OCI-LY7 (cell line): ENCODE results near the gene GSC2. TPM values are rescaled to one million over a fixed set of nuclear protein-coding genes. Genes with fewer than 3 reads are reported as not detected.

Experiments used
- BruUV-seq: library from RNA; stranded (reverse); fragments of 400-500 nt; replicated peaks from 2 replicates; lab custom pipeline; 2021; lab: Mats Ljungman, UMichigan
- CTCF ChIA-PET: fragments of 300-600 bp; sonication (Branson Sonifier 250); formaldehyde crosslinking; loops from one replicate; lab custom pipeline; 2022; ENCODE audit warnings: antibody characterized with exemption; ENCODE audit not compliant: unreplicated experiment; lab: Charles Lee
- POLR2A ChIA-PET: fragments of 300-600 bp; sonication (Branson Sonifier 250); formaldehyde crosslinking; loops from one replicate; lab custom pipeline; 2022; ENCODE audit warnings: antibody characterized with exemption; lab: Charles Lee
- DNase-seq: peaks from one replicate; pipeline ENCODE4 v3.0.0-alpha.2; 2015; ENCODE audit warnings: low spot score
- H2AFZ ChIP-seq: fragments of 200-600 bp; sonication (generic), shearing (Covaris generic); 2 replicates; pipeline ENCODE4 v1.6.1; 2014; ENCODE audit warnings: mild to moderate bottlenecking, antibody characterized with exemption, low read length, moderate library complexity
- H3K27ac ChIP-seq: fragments of 200-600 bp; sonication (generic); 2 replicates; pipeline ENCODE4 v1.5.1; 2014; ENCODE audit warnings: mixed run types, low read depth, mild to moderate bottlenecking, moderate library complexity, low read length, inconsistent platforms; ENCODE audit not compliant: poor library complexity, severe bottlenecking
- H3K36me3 ChIP-seq: fragments of 200-600 bp; sonication (generic); 2 replicates; pipeline ENCODE4 v1.6.1; 2014; ENCODE audit warnings: mild to moderate bottlenecking, antibody characterized with exemption, low read length, moderate library complexity, mixed read lengths; ENCODE audit not compliant: insufficient read depth
- H3K4me1 ChIP-seq: fragments of 200-600 bp; sonication (generic); 2 replicates; pipeline ENCODE4 v1.5.1; 2014; ENCODE audit warnings: mild to moderate bottlenecking, low read length; ENCODE audit not compliant: insufficient read depth, poor library complexity, severe bottlenecking
- H3K4me2 ChIP-seq: fragments of 200-600 bp; sonication (generic); 2 replicates; pipeline ENCODE4 v1.6.1; 2014; ENCODE audit warnings: mild to moderate bottlenecking, low read length
- H3K4me3 ChIP-seq: fragments of 200-600 bp; sonication (generic); 2 replicates; pipeline ENCODE4 v1.5.1; 2014; ENCODE audit warnings: mild to moderate bottlenecking, low read depth, low read length; ENCODE audit not compliant: poor library complexity, severe bottlenecking
- H3K79me2 ChIP-seq: fragments of 200-600 bp; sonication (generic); 2 replicates; pipeline ENCODE4 v1.6.1; 2016; ENCODE audit warnings: low read depth, mild to moderate bottlenecking, low read length, moderate library complexity, mixed read lengths; ENCODE audit not compliant: insufficient read depth
- H3K9me2 ChIP-seq: fragments of 200-600 bp; sonication (generic); 2 replicates; pipeline ENCODE4 v1.6.1; 2016; ENCODE audit warnings: mild to moderate bottlenecking, low read length, mixed read lengths; ENCODE audit not compliant: insufficient read depth
- H3K9me3 ChIP-seq: fragments of 200-600 bp; sonication (generic); 2 replicates; pipeline ENCODE4 v1.6.1; 2014; ENCODE audit warnings: mild to moderate bottlenecking, mixed run types, low read length, mixed read lengths
- H4K20me1 ChIP-seq: fragments of 200-600 bp; sonication (generic); 2 replicates; pipeline ENCODE4 v1.6.1; 2014; ENCODE audit warnings: mild to moderate bottlenecking, antibody characterized with exemption, low read length, moderate library complexity, mixed read lengths; ENCODE audit not compliant: insufficient read depth
- CTCF ChIP-seq: fragments of 200-600 bp; sonication (generic); conservative IDR thresholded peaks from 2 replicates; pipeline ENCODE4 v1.5.1; 2014; ENCODE audit warnings: mild to moderate bottlenecking, antibody characterized with exemption, low read length, moderate library complexity, mixed read lengths
- EZH2phosphoT487 ChIP-seq: fragments of 200-600 bp; sonication (generic); IDR thresholded peaks from 2 replicates; pipeline ENCODE4 v1.6.1; 2018; ENCODE audit warnings: low read depth, borderline replicate concordance, mild to moderate bottlenecking, mixed run types, antibody characterized with exemption, low read length, moderate library complexity, mixed read lengths
- intact Hi-C: fragments of 100-400 bp; cut with micrococcal nuclease; formaldehyde crosslinking; loops from one replicate; pipeline ENCODE4 v1.10.0; 2022; ENCODE audit not compliant: unreplicated experiment
- total RNA-seq, 2 experiments: library from RNA; depleted of rRNA in 1 of 2; stranded (reverse); fragments of >200 nt in 1 of 2; shearing (Covaris generic) in 1 of 2; gene quantifications; 2 replicates each; pipeline ENCODE4 v1.2.3, GENCODE V29; 2014 to 2022

Gene GSC2
- total RNA-seq, 2 experiments from 2014 or later, result not detected

DNA sequence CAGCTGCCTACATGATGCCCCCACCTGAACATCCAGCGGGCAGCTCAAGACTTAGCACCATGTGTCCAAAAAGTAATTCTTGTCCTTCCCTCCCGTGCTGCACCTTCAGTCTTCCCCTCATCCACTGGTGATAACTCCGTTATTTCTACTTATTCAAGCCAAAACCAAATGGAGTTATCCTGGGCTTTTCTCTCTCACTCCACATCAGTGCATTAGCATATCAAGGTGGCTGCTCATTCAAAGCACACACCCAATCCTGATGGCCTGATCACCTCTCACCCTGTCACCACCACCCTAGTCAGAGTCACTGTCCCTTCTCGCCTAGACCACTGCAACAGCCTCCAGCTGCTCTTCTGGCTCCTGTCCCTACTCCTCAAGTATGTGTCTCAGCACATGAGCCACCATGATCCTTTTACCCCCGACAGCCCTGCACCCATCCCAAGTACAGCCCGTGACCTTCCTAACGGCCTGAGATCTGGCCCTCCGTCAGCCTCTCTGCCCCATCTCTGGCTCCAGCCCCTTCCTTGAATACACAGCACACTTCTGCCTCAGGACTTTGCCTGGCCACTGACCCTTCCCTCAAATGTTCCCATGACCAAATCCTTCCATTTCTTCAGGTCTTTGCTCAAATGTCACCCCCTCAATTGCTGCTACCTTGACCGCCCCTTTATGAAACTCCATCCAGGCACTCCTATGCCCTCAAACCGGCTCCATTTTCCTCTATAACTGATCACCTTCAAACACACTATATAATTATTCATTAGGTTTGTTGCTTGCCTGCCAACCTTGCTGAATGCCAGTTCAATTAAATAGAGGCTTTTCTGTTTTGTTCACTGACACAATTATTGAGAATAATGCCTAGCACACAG is 48.1 kb upstream of the GSC2 start:
- H3K36me3 ChIP-seq, result no peaks in the 10 kb centered on the region
- ChIA-PET POLR2A (no interaction called here), CTCF (interaction anchor here (0.6 kb wide), 1 partner anchor 18 kb away, joined by 3 read pairs; no protein-coding TSS in a partner anchor)
- peaks cover 9% of the 10 kb centered on the region for H3K4me1 ChIP-seq
- BruUV-seq, result no TSS peak
- no peaks in the 10 kb centered on the region for H3K9me2 ChIP-seq
- no peak overlapping the region for H3K4me2 ChIP-seq
- no peaks in the 10 kb centered on the region for H3K79me2 ChIP-seq
- H4K20me1 ChIP-seq, result no peaks in the 10 kb centered on the region
- intact Hi-C loops, result no loop called here
- no peak overlapping the region for H3K27ac ChIP-seq
- no peak overlapping the region for H3K4me3 ChIP-seq
- H2AFZ ChIP-seq, result no peak overlapping the region
- no peaks in the 10 kb centered on the region for H3K9me3 ChIP-seq
- TF ChIP-seq CTCF, result no peak
- no peak for TF ChIP-seq EZH2phosphoT487
- DNase-seq, result no peak

GRCh38 chr22:19196841-19197612 is 46.9 kb upstream of the GSC2 start:
- H3K4me3 ChIP-seq, result no peak overlapping the region
- no peak for DNase-seq
- H3K36me3 ChIP-seq, result no peaks in the 10 kb centered on the region
- intact Hi-C loops, result no loop called here
- no peak overlapping the region for H3K27ac ChIP-seq
- H2AFZ ChIP-seq, result no peak overlapping the region
- ChIA-PET CTCF (interaction anchor here (0.6 kb wide), 1 partner anchor 17 kb away, joined by 3 read pairs; no protein-coding TSS in a partner anchor), POLR2A (interaction anchor here (0.6 kb wide), 1 partner anchor 64 kb away, joined by 3 read pairs; no protein-coding TSS in a partner anchor)
- peaks cover 9% of the 10 kb centered on the region for H3K4me1 ChIP-seq
- no peaks in the 10 kb centered on the region for H3K9me2 ChIP-seq
- H3K79me2 ChIP-seq, result no peaks in the 10 kb centered on the region
- no peak overlapping the region for H3K4me2 ChIP-seq
- BruUV-seq, result no TSS peak
- H4K20me1 ChIP-seq, result no peaks in the 10 kb centered on the region
- H3K9me3 ChIP-seq, result no peaks in the 10 kb centered on the region
- TF ChIP-seq EZH2phosphoT487, result no peak
- TF ChIP-seq CTCF, result no peak
